Measurements from ENCODE around the gene CDC34. TPM values are rescaled to one million over a fixed set of nuclear protein-coding genes. Genes with fewer than 3 reads are reported as not detected.
A peak's percentile ranks its signal among the peaks of the same experiment; 100 is the strongest.

The CDC34 gene, protein sequence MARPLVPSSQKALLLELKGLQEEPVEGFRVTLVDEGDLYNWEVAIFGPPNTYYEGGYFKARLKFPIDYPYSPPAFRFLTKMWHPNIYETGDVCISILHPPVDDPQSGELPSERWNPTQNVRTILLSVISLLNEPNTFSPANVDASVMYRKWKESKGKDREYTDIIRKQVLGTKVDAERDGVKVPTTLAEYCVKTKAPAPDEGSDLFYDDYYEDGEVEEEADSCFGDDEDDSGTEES
- total RNA-seq (2021) (93.3 and 98.2 TPM in 2 replicates), Bru-seq, nascent RNA (percentile 54 among the genes with signal in this experiment), BruChase-seq, experiment 1, labeled RNA remaining after a 2-hour chase (percentile 67 among the genes with signal in this experiment), BruChase-seq, experiment 2, labeled RNA remaining after a 6-hour chase (percentile 86 among the genes with signal in this experiment)
- long read RNA-seq, transcript CDC34-202 (5 exons, 1,147 nt): minor isoform, 8 of 219 reads
- long read RNA-seq, transcript CDC34-201 (5 exons, 1,471 nt): major isoform, 192 of 219 reads
- long read RNA-seq, partial matches to known transcripts: 7 of 219 reads
- long read RNA-seq, other reads (novel, unspliced or antisense): 9 of 219 reads

GRCh38 chr19:531753-532560, at the start of gene CDC34:
CDC34 (plus strand) TSS chr19:531760; CDS start chr19:531932, 172 bp downstream.
- ChIA-PET CTCF (interaction anchor here (1.5 kb wide), 1 partner anchor 25 kb away, joined by 3 read pairs; no protein-coding TSS in a partner anchor), POLR2A (ENCODE audit: unreplicated experiment) (interaction anchor here (0.6 kb wide), 1 partner anchor 25 kb away, joined by 7 read pairs; no protein-coding TSS in a partner anchor)
- no TSS peak for BruUV-seq (replicated peaks)
- TF ChIP-seq EZH2 (IDR thresholded peaks at IDR 0.05; ENCODE audit: low read depth): no peak
- peak within 1 kb of the TSS; percentile 79 for H2AFZ ChIP-seq
- peaks cover 49% of the 10 kb centered on the region for H3K4me1 ChIP-seq (replicated peaks; ENCODE audit: insufficient read depth)
- DNase-seq: no peak
- peaks cover 30% of the 10 kb centered on the region; the same call in 1 of the 2 replicates for H3F3A ChIP-seq (ENCODE audit: insufficient read depth, low read depth)
- peaks cover 36% of the 10 kb centered on the region for H3K79me2 ChIP-seq (ENCODE audit: low read depth)
- H3K27ac ChIP-seq: peak within 1 kb of the TSS; percentile 38
- no peaks in the 10 kb centered on the region for H3K9me3 ChIP-seq (ENCODE audit: insufficient read depth, low read depth)
- H3K4me2 ChIP-seq: peak within 1 kb of the TSS; percentile 96
- no peaks in the 10 kb centered on the region for H3K27me3 ChIP-seq (ENCODE audit: insufficient read depth, low read depth)
- no peaks in the 10 kb centered on the region for H3K9me2 ChIP-seq (ENCODE audit: insufficient read depth)
- peaks cover 30% of the 10 kb centered on the region for H4K20me1 ChIP-seq (ENCODE audit: insufficient read depth)
- H3K36me3 ChIP-seq (ENCODE audit: low read depth): peaks cover 9% of the 10 kb centered on the region; the same call in 1 of the 2 replicates
- H3K4me3 ChIP-seq: peak within 1 kb of the TSS; percentile 97
- intact Hi-C loops (cut with micrococcal nuclease; ENCODE audit: unreplicated experiment): loop anchor here (1.0 kb wide), 1 partner anchor 25 kb away; the partner anchor contains the start of gene TPGS1

- TF ChIP-seq EZH2 (IDR thresholded peaks at IDR 0.05; ENCODE audit: low read depth) (no peak), CTCF (conservative IDR thresholded peaks at IDR 0.05) (no peak)
- H3K9me2 ChIP-seq (ENCODE audit: insufficient read depth): no peaks in the 10 kb centered on the region
- DNase-seq: no peak
- H3K4me2 ChIP-seq: no peak overlapping the region
- H2AFZ ChIP-seq: no peak overlapping the region
- peaks cover 14% of the 10 kb centered on the region; the same call in 1 of the 2 replicates for H3F3A ChIP-seq (ENCODE audit: insufficient read depth, low read depth)
- H3K4me3 ChIP-seq: no peak overlapping the region
- POLR2A ChIA-PET (ENCODE audit: unreplicated experiment): interaction anchor here (0.6 kb wide), 1 partner anchor 440 kb away, joined by 4 read pairs; no protein-coding TSS in a partner anchor
- no peaks in the 10 kb centered on the region for H3K9me3 ChIP-seq (ENCODE audit: insufficient read depth, low read depth)
- H3K27ac ChIP-seq: no peak overlapping the region
- BruUV-seq (replicated peaks): no TSS peak
- H3K36me3 ChIP-seq (ENCODE audit: low read depth): no peaks in the 10 kb centered on the region
- intact Hi-C loops (cut with micrococcal nuclease; ENCODE audit: unreplicated experiment): no loop called here
- H3K79me2 ChIP-seq (ENCODE audit: low read depth): no peaks in the 10 kb centered on the region
- H3K4me1 ChIP-seq (replicated peaks; ENCODE audit: insufficient read depth): peaks cover 5% of the 10 kb centered on the region; the same call in 1 of the 2 replicates
- no peaks in the 10 kb centered on the region for H4K20me1 ChIP-seq (ENCODE audit: insufficient read depth)
- CTCF ChIA-PET: no interaction called here
- no peaks in the 10 kb centered on the region for H3K27me3 ChIP-seq (ENCODE audit: insufficient read depth, low read depth)
These were observed 49.1 kb upstream of the CDC34 start for GRCh38 chr19:482186-483041.

DNA sequence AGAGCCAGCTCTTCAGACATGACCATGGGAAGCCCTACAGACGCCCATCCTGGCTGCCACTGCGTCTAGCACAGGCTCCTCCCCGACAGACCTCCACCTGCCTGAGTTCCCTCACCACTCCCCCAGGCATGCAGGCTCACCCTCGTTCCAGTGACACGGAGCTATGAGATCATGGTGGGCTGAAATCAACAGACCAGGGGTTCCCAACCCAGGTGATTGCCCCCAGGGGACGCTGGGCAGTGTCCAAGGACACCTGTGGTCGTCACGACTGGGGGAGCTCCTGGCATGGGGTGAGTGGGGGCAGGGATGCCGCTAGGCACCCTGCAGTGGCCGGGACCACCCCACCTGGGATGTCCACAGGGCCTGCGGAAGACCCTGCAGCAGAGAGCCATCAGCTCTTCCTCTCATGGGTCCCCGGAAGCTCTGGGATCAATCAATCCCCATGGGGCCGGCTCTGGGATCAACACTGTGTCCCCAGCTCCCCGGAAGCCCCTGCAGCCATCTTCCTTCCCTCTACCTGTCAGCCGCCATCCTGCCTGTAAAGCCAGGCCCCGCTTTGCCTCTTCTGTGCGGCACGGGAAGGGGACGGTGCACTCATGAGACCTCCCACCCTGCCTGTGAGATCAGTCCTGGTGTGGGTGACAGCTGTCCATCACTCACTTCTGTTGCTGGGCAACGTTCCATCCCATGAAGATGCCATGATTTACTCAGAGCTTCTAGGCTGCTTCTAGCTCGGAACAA, 48.1 kb upstream of the CDC34 start:
- POLR2A ChIA-PET (ENCODE audit: unreplicated experiment): no interaction called here
- Histone ChIP-seq H3K9me3 (ENCODE audit: insufficient read depth, low read depth) (no peaks in the 10 kb centered on the region), H3K36me3 (ENCODE audit: low read depth) (no peaks in the 10 kb centered on the region), H3K4me2 (no peak overlapping the region), H2AFZ (no peak overlapping the region), H3K4me1 (replicated peaks; ENCODE audit: insufficient read depth) (peaks cover 11% of the 10 kb centered on the region; the same call in 1 of the 2 replicates), H3K27ac (no peak overlapping the region), H3K79me2 (ENCODE audit: low read depth) (peaks cover 6% of the 10 kb centered on the region; the same call in 1 of the 2 replicates), H3K27me3 (ENCODE audit: insufficient read depth, low read depth) (no peaks in the 10 kb centered on the region), H3K9me2 (ENCODE audit: insufficient read depth) (no peaks in the 10 kb centered on the region), H4K20me1 (ENCODE audit: insufficient read depth) (no peaks in the 10 kb centered on the region), H3K4me3 (no peak overlapping the region), H3F3A (ENCODE audit: insufficient read depth, low read depth) (peaks cover 17% of the 10 kb centered on the region; the same call in 1 of the 2 replicates)
- TF ChIP-seq EZH2 (IDR thresholded peaks at IDR 0.05; ENCODE audit: low read depth) (no peak), CTCF (conservative IDR thresholded peaks at IDR 0.05) (no peak)
- intact Hi-C loops (cut with micrococcal nuclease; ENCODE audit: unreplicated experiment): no loop called here
- DNase-seq: no peak
- CTCF ChIA-PET: no interaction called here
- BruUV-seq (replicated peaks): no TSS peak
